K562 (cell line): ENCODE data around the gene RHOF. TPM values are rescaled to one million over a fixed set of nuclear protein-coding genes. Genes with fewer than 3 reads are reported as not detected.

ENCODE experiments used
- CBFA2T2 ChIP-seq: fragments of 450-650 bp; conservative IDR thresholded peaks from 2 replicates; pipeline ENCODE4 v1.6.1; 2017; ENCODE audit warnings: mild to moderate bottlenecking
- CCAR2 ChIP-seq: fragments of 200-400 bp; formaldehyde crosslinking; IDR thresholded peaks from 2 replicates; pipeline ENCODE4 v1.6.1; 2017; ENCODE audit warnings: mild to moderate bottlenecking, low read depth, low read length
- CSDE1 ChIP-seq, 2 experiments: fragments of 450-650 bp; IDR thresholded peaks; 2 replicates each; pipeline ENCODE4 v1.6.1; 2016; ENCODE audit warnings: mild to moderate bottlenecking in 1 of 2
- EGR1 ChIP-seq: fragments of 450-650 bp; conservative IDR thresholded peaks from 2 replicates; pipeline ENCODE4 v1.6.1; 2017; ENCODE audit warnings: mild to moderate bottlenecking
- ELF4 ChIP-seq: fragments of 450-650 bp; formaldehyde crosslinking; IDR thresholded peaks from 2 replicates; pipeline ENCODE4 v1.4.0; 2022; ENCODE audit warnings: missing genetic modification characterization
- ESRRB ChIP-seq: fragments of 250-450 bp; sonication (Bioruptor Pico); IDR thresholded peaks from 2 replicates; pipeline ENCODE4 v1.5.0; 2020; ENCODE audit warnings: mild to moderate bottlenecking, moderate library complexity, borderline replicate concordance
- HDAC3 ChIP-seq: fragments of 450-650 bp; IDR thresholded peaks from 2 replicates; pipeline ENCODE4 v1.6.1; 2018; ENCODE audit warnings: borderline replicate concordance, mild to moderate bottlenecking, moderate library complexity; ENCODE audit not compliant: partially characterized antibody
- HMGN3 ChIP-seq: IDR thresholded peaks from 2 replicates; pipeline ENCODE4 v1.6.1; 2011; ENCODE audit warnings: borderline replicate concordance, low read depth, mild to moderate bottlenecking, mixed read lengths, low read length; ENCODE audit not compliant: insufficient read length; ENCODE audit errors: extremely low read depth
- PML ChIP-seq: IDR thresholded peaks from 2 replicates; pipeline ENCODE4 v1.6.1; 2012; ENCODE audit warnings: low read length, inconsistent platforms
- TARDBP ChIP-seq: fragments of 450-650 bp; IDR thresholded peaks from 2 replicates; pipeline ENCODE4 v1.6.1; 2016
- TEAD4 ChIP-seq, 2 experiments: sonication (generic) in 1 of 2; formaldehyde crosslinking in 1 of 2; IDR thresholded peaks; 2 replicates each; pipeline versions ENCODE4 v1.6.1 to v1.8.0; 2012 to 2022; ENCODE audit warnings: borderline replicate concordance in 1 of 2, inconsistent platforms in 1 of 2, low read length in 1 of 2, mild to moderate bottlenecking in 1 of 2, missing genetic modification reagents in 1 of 2
- XRCC5 ChIP-seq: fragments of 200-400 bp; formaldehyde crosslinking; IDR thresholded peaks from 2 replicates; pipeline ENCODE4 v1.6.1; 2017; ENCODE audit warnings: low read depth, mild to moderate bottlenecking, low read length
- ZBTB17 ChIP-seq: fragments of 450-650 bp; formaldehyde crosslinking; IDR thresholded peaks from 2 replicates; pipeline ENCODE4 v1.4.0; 2020; ENCODE audit warnings: mild to moderate bottlenecking
- ZKSCAN3 ChIP-seq: fragments of 250-450 bp; sonication (Bioruptor Pico); IDR thresholded peaks from 2 replicates; pipeline ENCODE4 v1.4.0; 2020
- ZNF431 ChIP-seq: sonication (generic); formaldehyde crosslinking; IDR thresholded peaks from 2 replicates; pipeline ENCODE4 v1.8.0; 2022; ENCODE audit warnings: mild to moderate bottlenecking, missing genetic modification reagents
- ZNF766 ChIP-seq: fragments of 200-800 bp; sonication (Bioruptor generic); conservative IDR thresholded peaks from 2 replicates; pipeline ENCODE4 v1.6.1; 2016; ENCODE audit warnings: missing genetic modification characterization, missing compliant biosample characterization
- polyA plus RNA-seq, 8 experiments: library from polyadenylated mRNA; depleted of rRNA in 4 of 8; stranded (reverse) in 5 of 8; unstranded in 3 of 8; fragments of >200 nt; fragmentation: Nextera tagmentation in 2 of 8; fragmentation: Illumina TruSeq in 1 of 8; extraction: Ambion mirVana in 2 of 8; extraction: Trizol in 1 of 8; gene quantifications; 2 replicates each; pipeline versions ENCODE4 v1.2.1 to v1.2.3, GENCODE V29; 2011 to 2014; ENCODE audit warnings: inconsistent platforms in 1 of 8, missing spikeins in 1 of 8
- total RNA-seq, 7 experiments: library from RNA; depleted of rRNA in 6 of 7; stranded (reverse); fragments of >200 nt in 6 of 7; fragmentation: Illumina TruSeq in 2 of 7; extraction: Trizol in 2 of 7; gene quantifications; 2 replicates each; pipeline versions ENCODE4 v1.2.1 to v1.2.3, GENCODE V29; 2011 to 2021; ENCODE audit warnings: low replicate concordance in 1 of 7
- TF ChIP-seq, protein P1 (sequence below), 2 experiments: IDR thresholded peaks in 1 of 2; conservative IDR thresholded peaks in 1 of 2; 2 replicates each; pipeline ENCODE4 v1.6.1; 2016; ENCODE audit warnings: low read depth in 2 of 2, mild to moderate bottlenecking in 1 of 2, missing compliant biosample characterization in 1 of 2, missing genetic modification characterization in 1 of 2, moderate library complexity in 1 of 2
- TF ChIP-seq, protein P2 (sequence below): fragments of 450-650 bp; IDR thresholded peaks from 2 replicates; pipeline ENCODE4 v1.6.1; 2017; ENCODE audit warnings: antibody characterized with exemption
- TF ChIP-seq, protein P3 (sequence below): fragments of 450-650 bp; formaldehyde crosslinking; IDR thresholded peaks from 2 replicates; pipeline ENCODE4 v1.4.0; 2022; ENCODE audit warnings: mild to moderate bottlenecking, moderate library complexity

The RHOF gene
- total and polyA plus RNA-seq, 9 of the 15 experiments (the other 6 are each of a cell fraction or from before 2014, with no cell fraction given) = 0.13 to 10.1 (median 4.0) TPM

DNA sequence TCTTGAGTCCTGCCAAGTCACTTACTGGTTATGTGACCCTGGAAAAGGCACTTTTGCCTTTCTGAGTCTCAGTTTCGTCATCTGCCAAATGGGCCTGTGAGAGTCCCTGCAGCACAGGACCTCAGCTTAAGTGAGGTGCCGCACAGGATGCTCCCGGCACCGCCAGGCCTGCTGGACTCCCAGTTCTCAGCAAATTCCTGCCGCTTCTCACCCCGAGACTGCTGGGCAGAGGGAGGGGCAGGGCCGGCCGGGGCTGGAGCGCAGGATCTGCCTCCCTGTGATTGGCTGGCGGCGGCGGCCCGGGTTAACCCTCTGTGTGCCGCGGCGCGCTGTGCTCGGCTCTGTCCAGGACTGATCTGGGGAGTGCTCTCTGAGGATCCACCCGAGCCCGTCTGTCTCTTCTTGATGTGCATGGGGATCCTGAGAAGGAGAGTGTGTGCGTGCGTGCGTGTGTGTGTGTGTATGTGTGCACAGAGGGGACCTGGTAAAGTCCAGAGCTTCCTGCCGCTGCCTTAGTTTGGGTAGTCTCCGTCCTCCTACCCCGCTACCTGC, 18.9 kb upstream of the RHOF start (continued):
- TF ChIP-seq HDAC3 (no peak), EGR1 (no peak), ESRRB (CRISPR knock-in tag) (no peak), ZNF766 (CRISPR knock-in tag) (no peak), CCAR2 (no peak), ZBTB17 (no peak), ZNF431 (CRISPR knock-in tag) (no peak), XRCC5 (no peak; the same call in 1 of the 2 replicates), CSDE1 (IDR thresholded peaks at IDR 0.05) (no peak), PML (no peak), TEAD4 (IDR thresholded peaks at IDR 0.05; ENCODE audit: low read length) (peak; percentile 43), TEAD4 (CRISPR knock-in tag; IDR thresholded peaks at IDR 0.05; ENCODE audit: borderline replicate concordance) (no peak), TARDBP (no peak; the same call in 1 of the 2 replicates), HMGN3 (no peak), ZKSCAN3 (CRISPR knock-in tag) (no peak), ELF4 (CRISPR knock-in tag) (no peak), CBFA2T2 (no peak)
- TF ChIP-seq, protein P1, sequence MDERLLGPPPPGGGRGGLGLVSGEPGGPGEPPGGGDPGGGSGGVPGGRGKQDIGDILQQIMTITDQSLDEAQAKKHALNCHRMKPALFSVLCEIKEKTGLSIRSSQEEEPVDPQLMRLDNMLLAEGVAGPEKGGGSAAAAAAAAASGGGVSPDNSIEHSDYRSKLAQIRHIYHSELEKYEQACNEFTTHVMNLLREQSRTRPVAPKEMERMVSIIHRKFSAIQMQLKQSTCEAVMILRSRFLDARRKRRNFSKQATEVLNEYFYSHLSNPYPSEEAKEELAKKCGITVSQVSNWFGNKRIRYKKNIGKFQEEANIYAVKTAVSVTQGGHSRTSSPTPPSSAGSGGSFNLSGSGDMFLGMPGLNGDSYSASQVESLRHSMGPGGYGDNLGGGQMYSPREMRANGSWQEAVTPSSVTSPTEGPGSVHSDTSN (CRISPR knock-in tag; IDR thresholded peaks at IDR 0.05; ENCODE audit: low read depth) = no peak
- TF ChIP-seq, protein P1 (tag; conservative IDR thresholded peaks at IDR 0.05; ENCODE audit: low read depth) = no peak
- TF ChIP-seq, protein P2, sequence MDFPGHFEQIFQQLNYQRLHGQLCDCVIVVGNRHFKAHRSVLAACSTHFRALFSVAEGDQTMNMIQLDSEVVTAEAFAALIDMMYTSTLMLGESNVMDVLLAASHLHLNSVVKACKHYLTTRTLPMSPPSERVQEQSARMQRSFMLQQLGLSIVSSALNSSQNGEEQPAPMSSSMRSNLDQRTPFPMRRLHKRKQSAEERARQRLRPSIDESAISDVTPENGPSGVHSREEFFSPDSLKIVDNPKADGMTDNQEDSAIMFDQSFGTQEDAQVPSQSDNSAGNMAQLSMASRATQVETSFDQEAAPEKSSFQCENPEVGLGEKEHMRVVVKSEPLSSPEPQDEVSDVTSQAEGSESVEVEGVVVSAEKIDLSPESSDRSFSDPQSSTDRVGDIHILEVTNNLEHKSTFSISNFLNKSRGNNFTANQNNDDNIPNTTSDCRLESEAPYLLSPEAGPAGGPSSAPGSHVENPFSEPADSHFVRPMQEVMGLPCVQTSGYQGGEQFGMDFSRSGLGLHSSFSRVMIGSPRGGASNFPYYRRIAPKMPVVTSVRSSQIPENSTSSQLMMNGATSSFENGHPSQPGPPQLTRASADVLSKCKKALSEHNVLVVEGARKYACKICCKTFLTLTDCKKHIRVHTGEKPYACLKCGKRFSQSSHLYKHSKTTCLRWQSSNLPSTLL = no peak
- TF ChIP-seq, protein P3, sequence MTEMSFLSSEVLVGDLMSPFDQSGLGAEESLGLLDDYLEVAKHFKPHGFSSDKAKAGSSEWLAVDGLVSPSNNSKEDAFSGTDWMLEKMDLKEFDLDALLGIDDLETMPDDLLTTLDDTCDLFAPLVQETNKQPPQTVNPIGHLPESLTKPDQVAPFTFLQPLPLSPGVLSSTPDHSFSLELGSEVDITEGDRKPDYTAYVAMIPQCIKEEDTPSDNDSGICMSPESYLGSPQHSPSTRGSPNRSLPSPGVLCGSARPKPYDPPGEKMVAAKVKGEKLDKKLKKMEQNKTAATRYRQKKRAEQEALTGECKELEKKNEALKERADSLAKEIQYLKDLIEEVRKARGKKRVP (CRISPR knock-in tag) = no peak
